GM06990 (cell line): ENCODE data around the gene AGBL3.

Experiments
- DNase-seq: peaks from one replicate; pipeline ENCODE4 v3.0.0-alpha.2; 2011; ENCODE audit not compliant: insufficient read length; ENCODE audit errors: extremely low read depth
- H3K27me3 ChIP-seq: replicated peaks from 2 replicates; pipeline ENCODE4 v1.6.0; 2011; ENCODE audit warnings: low read length; ENCODE audit not compliant: control insufficient read depth, insufficient read depth
- H3K36me3 ChIP-seq: 2 replicates; pipeline ENCODE4 v1.5.1; 2011; ENCODE audit warnings: low read length; ENCODE audit not compliant: control insufficient read depth, insufficient read depth
- H3K4me3 ChIP-seq: replicated peaks from 2 replicates; pipeline ENCODE4 v1.5.1; 2011; ENCODE audit warnings: low read depth, mild to moderate bottlenecking, control low read depth, low read length
- TF ChIP-seq, protein P1 (sequence below): IDR thresholded peaks from 2 replicates; pipeline ENCODE4 v1.5.1; 2011; ENCODE audit warnings: low read length, control low read depth, mild to moderate bottlenecking, inconsistent platforms; ENCODE audit not compliant: insufficient read depth, poor library complexity, severe bottlenecking

The AGBL3 gene

DNA sequence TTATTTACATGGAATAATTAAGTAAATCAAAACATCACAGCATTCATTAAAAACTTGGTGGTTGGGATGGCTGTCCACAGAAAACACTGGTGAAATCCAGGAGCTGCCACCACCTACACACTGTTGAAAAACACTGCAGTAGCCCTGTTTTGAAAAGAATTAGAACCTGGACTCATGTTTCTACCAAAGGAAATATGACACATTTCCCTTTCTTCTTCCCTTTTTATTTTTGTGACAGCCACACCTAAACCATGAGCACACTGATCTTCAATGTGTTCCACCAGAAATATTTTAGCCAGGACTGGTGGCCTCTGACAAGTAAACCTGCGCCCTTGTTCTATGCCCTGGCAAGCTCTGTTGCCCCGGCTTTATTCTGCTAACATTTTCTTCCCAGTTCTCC lies 164.8 kb downstream of the AGBL3 start:
- Histone ChIP-seq H3K36me3 (no peaks in the 10 kb centered on the region), H3K27me3 (no peaks in the 10 kb centered on the region), H3K4me3 (no peak overlapping the region)
- TF ChIP-seq, protein P1, sequence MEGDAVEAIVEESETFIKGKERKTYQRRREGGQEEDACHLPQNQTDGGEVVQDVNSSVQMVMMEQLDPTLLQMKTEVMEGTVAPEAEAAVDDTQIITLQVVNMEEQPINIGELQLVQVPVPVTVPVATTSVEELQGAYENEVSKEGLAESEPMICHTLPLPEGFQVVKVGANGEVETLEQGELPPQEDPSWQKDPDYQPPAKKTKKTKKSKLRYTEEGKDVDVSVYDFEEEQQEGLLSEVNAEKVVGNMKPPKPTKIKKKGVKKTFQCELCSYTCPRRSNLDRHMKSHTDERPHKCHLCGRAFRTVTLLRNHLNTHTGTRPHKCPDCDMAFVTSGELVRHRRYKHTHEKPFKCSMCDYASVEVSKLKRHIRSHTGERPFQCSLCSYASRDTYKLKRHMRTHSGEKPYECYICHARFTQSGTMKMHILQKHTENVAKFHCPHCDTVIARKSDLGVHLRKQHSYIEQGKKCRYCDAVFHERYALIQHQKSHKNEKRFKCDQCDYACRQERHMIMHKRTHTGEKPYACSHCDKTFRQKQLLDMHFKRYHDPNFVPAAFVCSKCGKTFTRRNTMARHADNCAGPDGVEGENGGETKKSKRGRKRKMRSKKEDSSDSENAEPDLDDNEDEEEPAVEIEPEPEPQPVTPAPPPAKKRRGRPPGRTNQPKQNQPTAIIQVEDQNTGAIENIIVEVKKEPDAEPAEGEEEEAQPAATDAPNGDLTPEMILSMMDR: no peak
- no peak for DNase-seq

DNA sequence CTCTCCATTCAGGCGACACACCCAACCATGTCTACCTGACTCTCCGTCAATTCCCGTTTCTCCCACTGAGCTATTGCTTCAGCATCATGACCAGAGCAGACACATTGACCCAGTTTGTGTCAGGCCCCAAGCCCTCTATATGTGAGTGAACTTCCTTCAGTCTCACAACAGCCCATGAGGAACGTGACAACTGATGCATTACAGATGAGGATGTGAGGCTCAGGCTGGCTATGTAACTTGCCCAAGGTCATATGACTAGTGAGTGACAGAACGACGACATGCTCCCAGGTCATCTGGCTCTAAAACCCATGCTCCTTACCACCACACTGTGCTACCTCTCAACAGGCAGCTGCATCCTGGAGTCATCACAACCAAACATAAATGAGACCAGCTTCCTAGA lies 165.2 kb downstream of the AGBL3 start:
- no peaks in the 10 kb centered on the region for H3K27me3 ChIP-seq
- TF ChIP-seq, protein P1: no peak
- no peaks in the 10 kb centered on the region for H3K36me3 ChIP-seq
- H3K4me3 ChIP-seq: no peak overlapping the region
- DNase-seq: no peak

DNA sequence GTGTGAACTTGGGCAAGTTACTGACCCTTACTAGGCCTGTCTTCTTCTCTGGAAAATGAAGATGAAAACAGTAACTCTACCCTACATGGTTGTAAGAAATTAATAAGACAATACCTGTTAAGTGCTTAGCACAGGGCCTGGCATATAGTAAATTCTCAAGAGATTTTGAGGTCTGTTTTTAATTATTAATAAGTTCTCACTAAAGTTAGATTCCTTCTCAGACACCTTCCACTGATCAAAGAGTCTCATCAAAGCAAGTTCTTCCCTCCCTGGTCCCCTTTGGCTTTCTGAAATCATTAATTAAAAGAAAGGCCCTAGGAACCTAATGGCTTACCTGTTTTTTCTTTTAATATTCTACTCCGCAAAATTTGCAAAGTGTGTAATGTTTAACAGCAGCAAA lies 166.1 kb downstream of the AGBL3 start:
- Histone ChIP-seq H3K36me3 (peaks cover 3% of the 10 kb centered on the region), H3K4me3 (no peak overlapping the region), H3K27me3 (no peaks in the 10 kb centered on the region)
- DNase-seq: no peak
- TF ChIP-seq, protein P1: no peak

DNA sequence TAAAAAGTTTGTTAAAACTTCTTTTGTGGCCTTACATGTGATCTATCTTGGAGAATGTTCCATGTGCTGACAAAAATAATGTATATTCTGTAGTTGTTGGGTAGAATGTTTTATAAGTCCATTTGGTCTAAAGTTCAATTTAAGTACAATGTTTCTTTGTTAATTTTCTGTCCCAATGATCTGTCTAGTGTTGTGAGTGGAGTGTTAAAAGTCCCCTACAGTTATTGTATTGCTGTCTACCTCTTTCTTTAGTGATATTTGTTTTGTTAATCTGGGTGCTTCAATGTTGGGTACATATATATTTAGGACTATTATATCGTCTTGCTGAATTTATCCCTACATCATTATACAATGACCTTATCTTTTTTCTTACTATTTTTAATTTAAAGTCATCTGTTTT lies 168.4 kb downstream of the AGBL3 start:
- Histone ChIP-seq H3K36me3 (peaks cover 8% of the 10 kb centered on the region), H3K27me3 (no peaks in the 10 kb centered on the region), H3K4me3 (no peak overlapping the region)
- TF ChIP-seq, protein P1: no peak
- no peak for DNase-seq

DNA sequence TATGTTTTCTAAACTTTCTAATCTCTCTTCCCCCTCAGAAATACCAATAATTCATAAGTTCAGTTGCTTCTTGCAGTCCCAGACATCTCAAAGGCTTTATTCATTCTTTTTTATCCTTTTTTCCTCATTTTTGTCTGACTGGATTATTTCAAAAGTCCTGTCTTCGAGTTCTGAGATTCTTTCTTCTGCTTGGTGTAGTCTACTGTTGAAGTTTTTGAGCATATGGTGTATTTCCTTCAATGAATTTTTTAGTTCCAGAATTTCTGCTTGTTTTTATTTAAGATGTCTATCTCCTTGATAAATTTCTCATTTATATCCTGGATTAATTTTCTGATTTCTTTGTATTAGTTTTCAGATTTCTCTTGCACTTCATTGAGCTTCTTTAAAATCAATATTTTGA lies 170.0 kb downstream of the AGBL3 start:
- no peak for DNase-seq
- H3K4me3 ChIP-seq: no peak overlapping the region
- H3K36me3 ChIP-seq: peaks cover 8% of the 10 kb centered on the region
- H3K27me3 ChIP-seq: no peaks in the 10 kb centered on the region
- TF ChIP-seq, protein P1: no peak

DNA sequence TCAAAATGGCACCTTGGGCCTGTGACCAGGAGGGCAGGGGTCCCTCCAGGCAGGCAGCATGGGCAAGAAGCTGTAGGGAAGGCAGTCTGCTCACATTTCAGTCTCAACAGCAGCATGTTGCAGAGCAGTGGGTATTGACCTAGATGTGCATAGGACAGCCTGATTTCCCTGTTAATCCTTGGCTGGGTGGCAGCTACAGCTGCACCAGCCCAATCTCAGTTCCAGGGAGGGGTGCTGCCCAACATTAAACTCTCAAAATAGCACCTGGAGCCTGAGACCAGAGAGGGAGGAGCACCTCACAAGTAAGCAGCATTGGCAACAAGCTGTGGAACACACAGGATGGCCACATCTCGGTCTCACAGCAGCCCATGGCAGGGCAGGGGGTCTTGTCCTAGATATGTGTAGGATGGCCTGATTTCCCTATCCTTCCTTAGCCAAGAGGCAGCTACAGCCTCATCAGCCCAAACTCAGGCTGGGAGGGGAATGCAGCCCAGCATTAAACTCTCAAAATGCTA lies 171.9 kb downstream of the AGBL3 start:
- Histone ChIP-seq H3K36me3 (peaks cover 8% of the 10 kb centered on the region), H3K27me3 (no peaks in the 10 kb centered on the region), H3K4me3 (no peak overlapping the region)
- TF ChIP-seq, protein P1: no peak
- no peak for DNase-seq
